GM12878 (cell line): ENCODE data around the gene RIOK1.

ENCODE experiments used
- FOXK2 ChIP-seq: fragments of 450-650 bp; IDR thresholded peaks from 2 replicates; pipeline ENCODE4 v1.6.1; 2017; ENCODE audit warnings: mild to moderate bottlenecking, moderate library complexity
- MYB ChIP-seq: fragments of 150-350 bp; IDR thresholded peaks from 2 replicates; pipeline ENCODE4 v1.6.1; 2014; ENCODE audit warnings: mild to moderate bottlenecking, low read depth, low read length, borderline replicate concordance
- SMC3 ChIP-seq: IDR thresholded peaks from 2 replicates; pipeline ENCODE4 v1.6.1; 2011; ENCODE audit warnings: low read length, improper control_type of control experiment, borderline replicate concordance
- SP1 ChIP-seq: IDR thresholded peaks from one replicate; pipeline ENCODE4 v1.6.1; 2011; ENCODE audit warnings: low read depth, low read length
- ZNF274 ChIP-seq: IDR thresholded peaks from one replicate; pipeline ENCODE4 v1.8.0; 2011; ENCODE audit not compliant: insufficient read length, insufficient read depth
- ZZZ3 ChIP-seq: IDR thresholded peaks from 2 replicates; pipeline ENCODE4 v1.6.1; 2011; ENCODE audit warnings: low read depth; ENCODE audit not compliant: control insufficient read depth, insufficient read length
- TF ChIP-seq, protein P1 (sequence below): fragments of 450-650 bp; IDR thresholded peaks from 2 replicates; pipeline ENCODE4 v1.6.1; 2017; ENCODE audit warnings: antibody characterized with exemption, mild to moderate bottlenecking, moderate library complexity

GRCh38 chr6:7411328-7411727 lies 21.7 kb downstream of the RIOK1 start:
- TF ChIP-seq ZNF274 (no peak), MYB (no peak), FOXK2 (no peak), SP1 (no peak), SMC3 (no peak), ZZZ3 (no peak)
- TF ChIP-seq, protein P1, sequence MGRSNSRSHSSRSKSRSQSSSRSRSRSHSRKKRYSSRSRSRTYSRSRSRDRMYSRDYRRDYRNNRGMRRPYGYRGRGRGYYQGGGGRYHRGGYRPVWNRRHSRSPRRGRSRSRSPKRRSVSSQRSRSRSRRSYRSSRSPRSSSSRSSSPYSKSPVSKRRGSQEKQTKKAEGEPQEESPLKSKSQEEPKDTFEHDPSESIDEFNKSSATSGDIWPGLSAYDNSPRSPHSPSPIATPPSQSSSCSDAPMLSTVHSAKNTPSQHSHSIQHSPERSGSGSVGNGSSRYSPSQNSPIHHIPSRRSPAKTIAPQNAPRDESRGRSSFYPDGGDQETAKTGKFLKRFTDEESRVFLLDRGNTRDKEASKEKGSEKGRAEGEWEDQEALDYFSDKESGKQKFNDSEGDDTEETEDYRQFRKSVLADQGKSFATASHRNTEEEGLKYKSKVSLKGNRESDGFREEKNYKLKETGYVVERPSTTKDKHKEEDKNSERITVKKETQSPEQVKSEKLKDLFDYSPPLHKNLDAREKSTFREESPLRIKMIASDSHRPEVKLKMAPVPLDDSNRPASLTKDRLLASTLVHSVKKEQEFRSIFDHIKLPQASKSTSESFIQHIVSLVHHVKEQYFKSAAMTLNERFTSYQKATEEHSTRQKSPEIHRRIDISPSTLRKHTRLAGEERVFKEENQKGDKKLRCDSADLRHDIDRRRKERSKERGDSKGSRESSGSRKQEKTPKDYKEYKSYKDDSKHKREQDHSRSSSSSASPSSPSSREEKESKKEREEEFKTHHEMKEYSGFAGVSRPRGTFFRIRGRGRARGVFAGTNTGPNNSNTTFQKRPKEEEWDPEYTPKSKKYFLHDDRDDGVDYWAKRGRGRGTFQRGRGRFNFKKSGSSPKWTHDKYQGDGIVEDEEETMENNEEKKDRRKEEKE = no peak
